ENCODE data around the gene BCKDK.

GRCh38 chr16:31130336-31130891, 22.2 kb downstream of the BCKDK start:
- no peak for TF ChIP-seq CTCF (IDR thresholded peaks at IDR 0.05)
- no peak for TF ChIP-seq EP300 (IDR thresholded peaks at IDR 0.05)

Data from tibial nerve (tissue), 4 donors.